Ishikawa (cell line): ENCODE data around the gene POU2F1.

Source experiments
- CEBPB ChIP-seq: IDR thresholded peaks from 2 replicates; pipeline ENCODE4 v1.6.1; 2012
- CREB1 ChIP-seq: IDR thresholded peaks from 2 replicates; pipeline ENCODE4 v1.6.1; 2012; ENCODE audit warnings: low read depth
- EGR1 ChIP-seq: IDR thresholded peaks from 2 replicates; pipeline ENCODE4 v1.6.1; 2012
- EP300 ChIP-seq: IDR thresholded peaks from 2 replicates; pipeline ENCODE4 v1.6.1; 2012; ENCODE audit warnings: borderline replicate concordance
- FOXM1 ChIP-seq: IDR thresholded peaks from 2 replicates; pipeline ENCODE4 v1.6.1; 2012; ENCODE audit warnings: low read depth, borderline replicate concordance
- NFIC ChIP-seq: IDR thresholded peaks from 2 replicates; pipeline ENCODE4 v1.6.1; 2012
- TAF1 ChIP-seq: IDR thresholded peaks from 2 replicates; pipeline ENCODE4 v1.6.1; 2012; ENCODE audit warnings: low read depth, mild to moderate bottlenecking
- TCF12 ChIP-seq: IDR thresholded peaks from 2 replicates; pipeline ENCODE4 v1.6.1; 2012; ENCODE audit warnings: low read depth
- TEAD4 ChIP-seq: IDR thresholded peaks from 2 replicates; pipeline ENCODE4 v1.6.1; 2012
- YY1 ChIP-seq: IDR thresholded peaks from 2 replicates; pipeline ENCODE4 v1.6.1; 2012; ENCODE audit warnings: low read depth
- ZBTB7A ChIP-seq: IDR thresholded peaks from 2 replicates; pipeline ENCODE4 v1.6.1; 2012; ENCODE audit warnings: low read depth
- TF ChIP-seq, protein P1 (sequence below): IDR thresholded peaks from 2 replicates; pipeline ENCODE4 v1.6.1; 2012
- TF ChIP-seq, protein P2 (sequence below): IDR thresholded peaks from 2 replicates; pipeline ENCODE4 v1.6.1; 2012
- TF ChIP-seq, protein P3 (sequence below): IDR thresholded peaks from 2 replicates; pipeline ENCODE4 v1.6.1; 2012; ENCODE audit warnings: low read depth, mild to moderate bottlenecking

Gene POU2F1

DNA sequence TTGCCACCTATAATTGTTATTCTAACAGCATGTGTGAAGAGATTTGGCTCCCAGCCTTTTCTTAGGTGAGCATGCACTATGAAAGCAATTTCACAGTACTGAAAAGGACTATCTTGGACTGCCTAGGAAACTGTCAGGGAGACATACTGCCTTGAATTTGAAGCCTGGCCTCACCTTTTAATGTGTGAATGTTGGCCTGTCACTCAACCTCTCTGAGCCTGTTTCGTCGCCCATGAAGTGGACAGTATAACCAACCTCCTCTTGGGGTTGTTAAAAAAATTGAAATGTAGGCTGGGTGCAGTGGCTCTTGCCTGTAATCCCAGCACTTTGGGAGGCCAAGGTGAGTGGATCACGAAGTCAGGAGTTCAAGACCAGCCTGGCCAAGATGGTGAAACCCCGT is 20.4 kb upstream of the POU2F1 start:
- TF ChIP-seq YY1 (no peak), TEAD4 (no peak), EP300 (no peak), CREB1 (no peak), CEBPB (no peak), EGR1 (no peak), FOXM1 (no peak), ZBTB7A (no peak), TAF1 (no peak), TCF12 (no peak)
- TF ChIP-seq, protein P1, sequence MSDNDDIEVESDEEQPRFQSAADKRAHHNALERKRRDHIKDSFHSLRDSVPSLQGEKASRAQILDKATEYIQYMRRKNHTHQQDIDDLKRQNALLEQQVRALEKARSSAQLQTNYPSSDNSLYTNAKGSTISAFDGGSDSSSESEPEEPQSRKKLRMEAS: no peak
- TF ChIP-seq, protein P2, sequence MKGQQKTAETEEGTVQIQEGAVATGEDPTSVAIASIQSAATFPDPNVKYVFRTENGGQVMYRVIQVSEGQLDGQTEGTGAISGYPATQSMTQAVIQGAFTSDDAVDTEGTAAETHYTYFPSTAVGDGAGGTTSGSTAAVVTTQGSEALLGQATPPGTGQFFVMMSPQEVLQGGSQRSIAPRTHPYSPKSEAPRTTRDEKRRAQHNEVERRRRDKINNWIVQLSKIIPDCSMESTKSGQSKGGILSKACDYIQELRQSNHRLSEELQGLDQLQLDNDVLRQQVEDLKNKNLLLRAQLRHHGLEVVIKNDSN: no peak

DNA sequence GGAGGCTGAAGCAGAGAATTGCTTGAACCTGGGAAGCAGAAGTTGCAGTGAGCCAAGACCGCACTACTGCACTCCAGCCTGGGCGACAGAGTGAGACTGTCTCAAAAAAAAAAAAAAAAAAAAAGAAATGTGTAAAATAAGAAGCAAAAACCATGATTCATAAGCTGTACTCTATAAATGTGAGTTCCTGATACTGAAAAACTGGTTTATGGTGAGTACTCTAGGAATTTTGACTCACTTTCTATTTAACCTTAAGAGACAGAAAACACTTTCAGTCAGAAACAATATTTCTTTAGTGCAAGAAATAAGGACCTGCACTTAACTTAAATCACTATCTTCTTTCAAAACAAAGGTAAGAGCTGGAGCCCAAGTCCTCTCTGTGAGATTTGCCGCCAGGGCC is 19.9 kb upstream of the POU2F1 start:
- no peak for TF ChIP-seq ZBTB7A
- TF ChIP-seq EGR1: no peak
- TF ChIP-seq, protein P3, sequence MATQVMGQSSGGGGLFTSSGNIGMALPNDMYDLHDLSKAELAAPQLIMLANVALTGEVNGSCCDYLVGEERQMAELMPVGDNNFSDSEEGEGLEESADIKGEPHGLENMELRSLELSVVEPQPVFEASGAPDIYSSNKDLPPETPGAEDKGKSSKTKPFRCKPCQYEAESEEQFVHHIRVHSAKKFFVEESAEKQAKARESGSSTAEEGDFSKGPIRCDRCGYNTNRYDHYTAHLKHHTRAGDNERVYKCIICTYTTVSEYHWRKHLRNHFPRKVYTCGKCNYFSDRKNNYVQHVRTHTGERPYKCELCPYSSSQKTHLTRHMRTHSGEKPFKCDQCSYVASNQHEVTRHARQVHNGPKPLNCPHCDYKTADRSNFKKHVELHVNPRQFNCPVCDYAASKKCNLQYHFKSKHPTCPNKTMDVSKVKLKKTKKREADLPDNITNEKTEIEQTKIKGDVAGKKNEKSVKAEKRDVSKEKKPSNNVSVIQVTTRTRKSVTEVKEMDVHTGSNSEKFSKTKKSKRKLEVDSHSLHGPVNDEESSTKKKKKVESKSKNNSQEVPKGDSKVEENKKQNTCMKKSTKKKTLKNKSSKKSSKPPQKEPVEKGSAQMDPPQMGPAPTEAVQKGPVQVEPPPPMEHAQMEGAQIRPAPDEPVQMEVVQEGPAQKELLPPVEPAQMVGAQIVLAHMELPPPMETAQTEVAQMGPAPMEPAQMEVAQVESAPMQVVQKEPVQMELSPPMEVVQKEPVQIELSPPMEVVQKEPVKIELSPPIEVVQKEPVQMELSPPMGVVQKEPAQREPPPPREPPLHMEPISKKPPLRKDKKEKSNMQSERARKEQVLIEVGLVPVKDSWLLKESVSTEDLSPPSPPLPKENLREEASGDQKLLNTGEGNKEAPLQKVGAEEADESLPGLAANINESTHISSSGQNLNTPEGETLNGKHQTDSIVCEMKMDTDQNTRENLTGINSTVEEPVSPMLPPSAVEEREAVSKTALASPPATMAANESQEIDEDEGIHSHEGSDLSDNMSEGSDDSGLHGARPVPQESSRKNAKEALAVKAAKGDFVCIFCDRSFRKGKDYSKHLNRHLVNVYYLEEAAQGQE: no peak
- TF ChIP-seq CEBPB: no peak
- TF ChIP-seq TEAD4: no peak

DNA sequence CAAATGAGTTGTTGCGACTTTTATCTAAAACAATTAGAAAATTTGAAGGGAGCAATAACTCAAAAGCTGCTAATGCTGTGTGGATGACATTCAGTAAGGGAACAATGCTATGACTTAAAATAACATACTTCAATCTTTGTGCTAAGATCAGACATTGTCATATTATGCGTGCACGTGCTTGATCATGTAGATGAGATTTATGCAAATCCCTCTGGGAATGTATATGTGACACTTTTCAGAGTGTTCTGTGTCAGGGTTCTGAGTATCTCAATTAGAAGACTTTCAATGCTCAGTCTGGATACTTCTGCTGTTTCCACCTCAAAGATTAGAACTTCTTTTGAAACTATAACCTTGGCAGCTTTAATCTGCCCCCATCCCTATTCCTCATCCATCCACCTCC is 18.6 kb upstream of the POU2F1 start:
- TF ChIP-seq, protein P2: no peak
- TF ChIP-seq CEBPB (no peak), YY1 (no peak)

DNA sequence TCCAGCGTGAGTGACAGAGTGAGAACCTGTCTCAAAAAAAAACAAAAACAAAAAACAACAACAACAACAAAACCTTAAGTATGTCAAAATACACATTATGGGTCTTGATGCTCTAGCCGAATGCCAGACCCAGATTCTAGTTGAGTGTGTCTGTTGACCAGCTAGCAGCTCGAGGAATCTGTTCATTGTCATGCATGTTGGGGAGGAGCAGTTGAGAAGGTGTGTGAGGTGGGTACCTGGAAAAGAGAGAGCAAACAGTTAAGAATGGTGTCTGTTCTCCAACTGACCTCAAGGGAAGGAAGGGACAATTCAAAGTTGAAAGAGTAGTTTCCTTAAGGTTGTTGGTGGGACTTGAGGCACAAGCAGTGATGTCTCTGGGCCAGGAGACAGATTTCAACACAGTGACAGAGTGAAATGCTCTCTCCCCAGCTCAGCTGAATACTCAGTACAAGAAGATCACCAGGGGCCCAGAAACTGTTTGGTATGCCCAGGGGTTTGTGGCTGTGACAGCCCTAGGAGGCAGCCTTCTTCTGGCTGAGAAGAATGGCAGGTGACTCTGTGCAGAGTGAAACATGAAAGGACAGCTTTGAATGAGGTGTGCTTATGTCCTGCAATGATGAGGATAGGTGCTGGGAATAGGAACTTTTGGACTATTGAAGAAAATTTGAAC is 14.4 kb upstream of the POU2F1 start:
- TF ChIP-seq CREB1 (no peak), EGR1 (no peak)

DNA sequence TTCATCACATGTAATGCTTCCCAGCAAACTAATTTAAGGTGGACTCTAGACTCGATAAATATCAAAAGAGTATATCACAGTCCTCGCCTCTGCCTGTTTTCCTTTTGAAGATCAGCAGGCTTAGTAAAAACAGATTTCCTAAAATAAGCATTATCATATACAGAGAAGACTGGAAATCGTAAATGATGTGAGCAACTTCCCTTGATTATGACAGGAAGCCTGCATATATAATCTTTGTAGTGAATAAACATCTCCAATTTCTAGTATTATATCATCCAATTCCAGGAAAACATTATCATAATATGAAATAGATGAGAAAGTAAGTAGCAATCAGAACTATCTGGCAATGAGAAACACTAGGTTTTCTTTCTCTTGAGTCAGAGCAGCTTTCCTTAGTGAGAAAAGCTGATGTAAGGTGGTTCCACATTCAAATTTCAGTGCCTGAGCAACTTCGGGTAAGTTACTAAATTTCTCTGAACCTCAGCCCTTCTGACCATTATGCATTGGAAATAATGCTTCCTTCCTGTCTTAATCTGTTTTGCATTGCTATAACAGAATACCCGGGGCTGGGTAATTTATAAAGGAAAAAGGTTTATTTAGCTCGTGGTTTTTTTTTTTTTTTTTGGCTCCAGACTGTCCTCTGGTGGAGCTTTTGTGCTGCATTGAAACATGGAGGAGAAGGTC is 12.6 kb upstream of the POU2F1 start:
- TF ChIP-seq YY1 (no peak), ZBTB7A (no peak), TAF1 (no peak), EGR1 (no peak), NFIC (no peak), FOXM1 (no peak)

DNA sequence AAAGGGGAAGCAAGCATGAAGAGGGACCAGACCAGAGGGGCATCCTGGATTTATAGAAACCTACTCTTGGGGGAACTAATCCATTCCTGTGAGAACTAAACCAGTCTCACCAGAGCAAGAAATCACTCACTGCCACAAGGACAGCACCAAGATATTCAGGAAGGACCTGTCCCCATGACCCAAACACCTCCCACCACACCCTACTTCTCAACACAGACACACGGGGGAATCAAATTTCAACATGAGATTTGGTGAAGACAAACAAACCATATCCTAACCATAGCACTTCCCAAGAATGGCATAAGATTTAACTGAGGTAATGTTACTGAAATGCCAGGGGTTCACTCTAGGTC is 12.1 kb upstream of the POU2F1 start:
- TF ChIP-seq, protein P3: no peak
- TF ChIP-seq CREB1: no peak
- TF ChIP-seq EGR1: no peak
- TF ChIP-seq, protein P1: no peak
- TF ChIP-seq EP300: no peak
- TF ChIP-seq YY1: no peak
- TF ChIP-seq ZBTB7A: no peak
- TF ChIP-seq FOXM1: no peak
- TF ChIP-seq TCF12: no peak

DNA sequence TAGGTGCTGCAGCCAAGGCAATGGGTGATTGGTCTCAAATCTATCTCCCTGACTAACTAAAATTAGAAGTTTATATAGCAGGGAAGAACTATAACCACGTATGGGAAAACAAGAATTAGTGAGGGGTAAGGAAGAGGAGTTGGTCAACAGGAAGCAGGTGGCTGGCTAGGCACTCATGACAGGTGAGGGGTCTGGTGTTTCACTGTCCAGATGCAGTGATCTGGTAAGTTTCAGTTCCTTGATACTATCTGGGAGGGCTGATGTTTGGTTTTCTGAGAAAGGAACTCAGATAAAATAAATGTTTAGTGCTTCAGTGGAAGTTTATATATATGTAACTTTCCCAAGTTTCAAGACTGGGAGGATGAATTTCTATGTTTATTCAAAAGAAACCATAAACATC is 11.6 kb upstream of the POU2F1 start:
- TF ChIP-seq YY1: no peak
- TF ChIP-seq TAF1: no peak
- TF ChIP-seq ZBTB7A: no peak
- no peak for TF ChIP-seq CREB1
- TF ChIP-seq TEAD4: no peak
